ENCODE measurements around the gene DACH1. TPM values are rescaled to one million over a fixed set of nuclear protein-coding genes. Genes with fewer than 3 reads are reported as not detected.
A peak's percentile ranks its signal among the peaks of the same experiment; 100 is the strongest.

DACH1 gene
- total RNA-seq, 2 experiments from 2014 or later = 0.71 to 0.89 TPM

- ATAC-seq (ENCODE audit: poor library complexity) = no peak
Measured at GRCh38 chr13:71864986-71865873, 1.8 kb downstream of the DACH1 start.

GRCh38 chr13:71864094-71864985, 2.7 kb downstream of the DACH1 start:
- no peak overlapping the region for H3K27ac ChIP-seq (ENCODE audit: low read depth in 1 of 2, low read length in 2 of 2)
- H3K27ac Mint-ChIP-seq = peak overlapping the region; percentile 83
- intact Hi-C loops (cut with DNase I, micrococcal nuclease) = no loop called here
- peaks cover 33% of the 10 kb centered on the region for H3K4me1 Mint-ChIP-seq (ENCODE audit: low read depth)
- peaks cover 10 to 39% of the 10 kb centered on the region in 2 experiments for H3K27me3 ChIP-seq (ENCODE audit: control insufficient read depth in 1 of 2, insufficient read depth in 2 of 2, low read length in 2 of 2)
- peak overlapping the region; percentile 57 for H3K4me3 ChIP-seq (ENCODE audit: low read length)
- peaks cover 0 to 12% of the 10 kb centered on the region in 2 experiments for H3K9me3 ChIP-seq (ENCODE audit: control insufficient read depth in 1 of 2, insufficient read depth in 1 of 2, low read length in 2 of 2)
- H3K9me3 Mint-ChIP-seq = no peaks in the 10 kb centered on the region
- ChIA-PET CTCF (no interaction called here), POLR2A (no interaction called here)
- H3K36me3 ChIP-seq (ENCODE audit: insufficient read depth, low read length) = no peaks in the 10 kb centered on the region
- peak overlapping the region; percentile 97 for H3K4me3 Mint-ChIP-seq
- DNase-seq (peak in 4 of 14 experiments; percentile 24 to 49 (median 34)), ATAC-seq (ENCODE audit: poor library complexity) (peak; percentile 62)
- peaks cover 51% of the 10 kb centered on the region for H3K27me3 Mint-ChIP-seq
- peaks cover 8% of the 10 kb centered on the region for H3K4me1 ChIP-seq (ENCODE audit: insufficient read depth, low read length)
- peaks cover 8% of the 10 kb centered on the region for H3K36me3 Mint-ChIP-seq (ENCODE audit: low read depth)
- no peak for TF ChIP-seq CTCF (IDR thresholded peaks at IDR 0.05)

More at GRCh38 chr13:71864986-71865873, 1.8 kb downstream of the DACH1 start:
- Histone ChIP-seq H3K27me3 (ENCODE audit: control insufficient read depth in 1 of 2, insufficient read depth in 2 of 2, low read length in 2 of 2) (peaks cover 10 to 40% of the 10 kb centered on the region in 2 experiments), H3K4me1 (ENCODE audit: insufficient read depth, low read length) (peaks cover 8% of the 10 kb centered on the region), H3K36me3 (ENCODE audit: insufficient read depth, low read length) (no peaks in the 10 kb centered on the region), H3K9me3 (ENCODE audit: control insufficient read depth in 1 of 2, insufficient read depth in 1 of 2, low read length in 2 of 2) (peaks cover 0 to 12% of the 10 kb centered on the region in 2 experiments), H3K27ac (ENCODE audit: low read depth in 1 of 2, low read length in 2 of 2) (no peak overlapping the region), H3K4me3 (ENCODE audit: low read length) (peak overlapping the region; percentile 57)
- peaks cover 53% of the 10 kb centered on the region for H3K27me3 Mint-ChIP-seq
- peaks cover 8% of the 10 kb centered on the region for H3K36me3 Mint-ChIP-seq (ENCODE audit: low read depth)
- POLR2A ChIA-PET = no interaction called here
- intact Hi-C loops (cut with DNase I, micrococcal nuclease) = no loop called here
- peak overlapping the region; percentile 97 for H3K4me3 Mint-ChIP-seq
- DNase-seq = peak in 3 of 14 experiments; percentile 15 to 29 (median 19)
- TF ChIP-seq CTCF (IDR thresholded peaks at IDR 0.05) = no peak
- H3K27ac Mint-ChIP-seq = peak overlapping the region; percentile 83
- H3K9me3 Mint-ChIP-seq = no peaks in the 10 kb centered on the region
- CTCF ChIA-PET = no interaction called here
- peaks cover 33% of the 10 kb centered on the region for H3K4me1 Mint-ChIP-seq (ENCODE audit: low read depth)

- Histone ChIP-seq H3K27ac (ENCODE audit: low read depth in 1 of 2, low read length in 2 of 2) (no peak overlapping the region), H3K4me3 (ENCODE audit: low read length) (no peak overlapping the region), H3K4me1 (ENCODE audit: insufficient read depth, low read length) (peaks cover 8% of the 10 kb centered on the region), H3K9me3 (ENCODE audit: control insufficient read depth in 1 of 2, insufficient read depth in 1 of 2, low read length in 2 of 2) (peaks cover 0 to 12% of the 10 kb centered on the region in 2 experiments), H3K36me3 (ENCODE audit: insufficient read depth, low read length) (no peaks in the 10 kb centered on the region), H3K27me3 (ENCODE audit: control insufficient read depth in 1 of 2, insufficient read depth in 2 of 2, low read length in 2 of 2) (peaks cover 10 to 39% of the 10 kb centered on the region in 2 experiments)
- no peak for TF ChIP-seq CTCF (IDR thresholded peaks at IDR 0.05)
- peaks cover 8% of the 10 kb centered on the region for H3K36me3 Mint-ChIP-seq (ENCODE audit: low read depth)
- H3K9me3 Mint-ChIP-seq = no peaks in the 10 kb centered on the region
- DNase-seq = no peak
- peaks cover 32% of the 10 kb centered on the region for H3K4me1 Mint-ChIP-seq (ENCODE audit: low read depth)
- intact Hi-C loops (cut with DNase I, micrococcal nuclease) = no loop called here
- peak overlapping the region; percentile 82 for H3K4me3 Mint-ChIP-seq
- H3K27ac Mint-ChIP-seq = no peak overlapping the region
- ChIA-PET POLR2A (no interaction called here), CTCF (no interaction called here)
- ATAC-seq (ENCODE audit: poor library complexity) = no peak
- H3K27me3 Mint-ChIP-seq = peaks cover 50% of the 10 kb centered on the region
Measured at GRCh38 chr13:71863254-71863865, 3.6 kb downstream of the DACH1 start.

Measured in CD4-positive, alpha-beta T cell (primary cell).